ENCODE results near the gene CPA2. TPM values are rescaled to one million over a fixed set of nuclear protein-coding genes. Genes with fewer than 3 reads are reported as not detected.

The CPA2 gene
- total RNA-seq, result not detected in 2 replicates

GRCh38 chr7:130266258-130266960 is at the start of gene CPA2:
CPA2 (plus strand) TSS chr7:130266863; CDS start chr7:130266882, 19 bp downstream.

GRCh38 chr7:130292682-130293257 is 26.1 kb downstream of the CPA2 start, which contains the start of gene CPA4:
CPA4 (plus strand) TSS chr7:130293161; CDS start chr7:130293181, 20 bp downstream.

Other genes starting within 250 kb of the CPA2 start
- 13.1 and 14.4 TPM in 2 replicates for gene ZC3HC1, start 215.5 kb upstream of the CPA2 start, total RNA-seq
- gene KLHDC10, start 196.3 kb upstream of the CPA2 start, total RNA-seq, result 37.1 and 39.5 TPM in 2 replicates
- gene TMEM209, start 61.5 kb upstream of the CPA2 start, total RNA-seq, result 9.2 and 9.9 TPM in 2 replicates
- 0.30 TPM in 1 of 2 replicates, not detected in the other for gene SSMEM1, start 59.0 kb upstream of the CPA2 start, total RNA-seq
- gene CPA4, start 26.3 kb downstream of the CPA2 start, total RNA-seq, result 113 and 524 TPM in 2 replicates
- not detected in 2 replicates for gene CPA5, start 78.0 kb downstream of the CPA2 start, total RNA-seq
- 0.30 TPM in 1 of 2 replicates, not detected in the other for gene CPA1, start 113.6 kb downstream of the CPA2 start, total RNA-seq
- 13.4 and 16.4 TPM in 2 replicates for gene CEP41, start 174.2 kb downstream of the CPA2 start, total RNA-seq
- gene MEST, start 225.2 kb downstream of the CPA2 start, total RNA-seq, result 331 and 917 TPM in 2 replicates